K562 (cell line): ENCODE measurements around the gene GSG1.

Source experiments
- KLF1 ChIP-seq: fragments of 450-650 bp; IDR thresholded peaks from 2 replicates; pipeline ENCODE4 v1.6.1; 2016; ENCODE audit warnings: missing genetic modification characterization, missing compliant biosample characterization
- PRPF4 ChIP-seq: fragments of 200-400 bp; formaldehyde crosslinking; IDR thresholded peaks from one replicate; pipeline ENCODE4 v1.6.1; 2017; ENCODE audit warnings: low read length, low read depth, mild to moderate bottlenecking; ENCODE audit not compliant: insufficient read depth, poor library complexity, severe bottlenecking
- TF ChIP-seq, protein P1 (sequence below): fragments of 250-450 bp; sonication (Bioruptor Pico); IDR thresholded peaks from 2 replicates; pipeline ENCODE4 v1.8.0; 2022; ENCODE audit warnings: inconsistent platforms, mild to moderate bottlenecking, moderate library complexity, borderline replicate concordance

DNA sequence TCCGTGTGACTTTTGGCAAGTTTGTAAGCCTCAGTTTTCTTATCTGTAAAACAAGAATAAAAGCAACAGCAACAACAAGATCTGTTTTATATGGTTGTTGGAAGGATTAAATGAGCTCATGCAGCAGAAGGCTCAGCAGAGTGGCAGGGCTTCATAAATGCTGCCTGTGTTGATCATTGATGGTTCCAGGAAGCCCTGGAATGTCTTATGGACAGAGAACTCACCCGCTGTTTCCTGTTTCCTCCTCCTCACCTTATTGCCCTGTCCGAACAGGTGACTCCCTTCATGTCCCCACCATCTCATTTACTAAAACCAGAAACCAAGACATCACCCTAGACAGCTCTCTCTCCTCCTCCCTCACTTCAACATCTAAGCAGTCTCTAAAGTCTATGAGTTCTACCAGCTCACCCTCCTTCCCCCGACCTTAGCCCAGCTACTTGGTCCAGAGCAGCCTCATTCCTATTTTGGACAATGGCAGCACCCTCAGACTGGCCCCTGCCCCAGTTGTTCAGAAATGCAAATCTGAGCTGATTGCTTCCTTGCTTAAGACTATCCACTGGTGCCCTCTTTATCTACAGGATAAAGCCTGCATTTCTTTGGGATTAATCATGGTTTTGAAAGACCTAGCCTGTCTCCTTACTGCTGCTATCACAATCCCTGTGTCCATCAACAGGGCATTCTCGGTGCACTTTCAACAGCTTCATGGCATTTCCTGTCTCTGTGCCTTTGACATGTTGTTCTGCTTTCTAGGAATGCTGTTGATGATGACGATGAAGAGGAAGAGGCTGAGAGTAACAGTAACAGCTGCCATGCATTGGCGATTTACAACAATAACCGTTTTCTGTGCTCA lies 21.4 kb upstream of the GSG1 start:
- TF ChIP-seq PRPF4 (no peak), KLF1 (tag) (no peak)
- TF ChIP-seq, protein P1, sequence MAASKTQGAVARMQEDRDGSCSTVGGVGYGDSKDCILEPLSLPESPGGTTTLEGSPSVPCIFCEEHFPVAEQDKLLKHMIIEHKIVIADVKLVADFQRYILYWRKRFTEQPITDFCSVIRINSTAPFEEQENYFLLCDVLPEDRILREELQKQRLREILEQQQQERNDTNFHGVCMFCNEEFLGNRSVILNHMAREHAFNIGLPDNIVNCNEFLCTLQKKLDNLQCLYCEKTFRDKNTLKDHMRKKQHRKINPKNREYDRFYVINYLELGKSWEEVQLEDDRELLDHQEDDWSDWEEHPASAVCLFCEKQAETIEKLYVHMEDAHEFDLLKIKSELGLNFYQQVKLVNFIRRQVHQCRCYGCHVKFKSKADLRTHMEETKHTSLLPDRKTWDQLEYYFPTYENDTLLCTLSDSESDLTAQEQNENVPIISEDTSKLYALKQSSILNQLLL (CRISPR knock-in tag) = no peak
